PC-9 (cell line): ENCODE measurements around the gene RREB1. TPM values are rescaled to one million over a fixed set of nuclear protein-coding genes. Genes with fewer than 3 reads are reported as not detected.
A peak's percentile ranks its signal among the peaks of the same experiment; 100 is the strongest.

Experiments used
- BruUV-seq: library from RNA; stranded (reverse); fragments of 400-500 nt; replicated peaks from 2 replicates; lab custom pipeline; 2021; lab: Mats Ljungman, UMichigan
- CTCF ChIA-PET: fragments of 300-600 bp; sonication (Branson Sonifier 250); formaldehyde crosslinking; loops from one replicate; lab custom pipeline; 2022; ENCODE audit warnings: antibody characterized with exemption; lab: Charles Lee
- POLR2A ChIA-PET: fragments of 300-600 bp; sonication (Branson Sonifier 250); formaldehyde crosslinking; loops from one replicate; lab custom pipeline; 2022; ENCODE audit warnings: antibody characterized with exemption; ENCODE audit not compliant: unreplicated experiment; lab: Charles Lee
- DNase-seq, 2 experiments: peaks; one replicate each; pipeline versions ENCODE4 v3.0.0 to v3.0.0-alpha.2; 2015 to 2022; ENCODE audit warnings: mixed read lengths in 1 of 2
- H2AFZ ChIP-seq: fragments of 200-600 bp; sonication (generic); 2 replicates; pipeline ENCODE4 v1.8.1; 2017; ENCODE audit warnings: antibody characterized with exemption
- H3F3A ChIP-seq: fragments of 200-600 bp; sonication (generic); 2 replicates; pipeline ENCODE4 v1.8.1; 2017; ENCODE audit warnings: antibody characterized with exemption, mild to moderate bottlenecking, low read depth; ENCODE audit not compliant: insufficient read depth
- H3K27ac ChIP-seq: fragments of 200-600 bp; sonication (generic); 2 replicates; pipeline ENCODE4 v1.6.1; 2016; ENCODE audit warnings: mixed run types
- H3K27me3 ChIP-seq: fragments of 200-600 bp; sonication (generic); 2 replicates; pipeline ENCODE4 v1.6.1; 2016; ENCODE audit warnings: low read depth, mixed run types; ENCODE audit not compliant: insufficient read depth
- H3K36me3 ChIP-seq: fragments of 200-600 bp; sonication (generic); 2 replicates; pipeline ENCODE4 v1.6.1; 2016; ENCODE audit warnings: low read depth, mixed run types
- H3K4me1 ChIP-seq: fragments of 200-600 bp; sonication (generic); replicated peaks from 2 replicates; pipeline ENCODE4 v1.6.1; 2016; ENCODE audit warnings: mixed run types; ENCODE audit not compliant: insufficient read depth
- H3K4me2 ChIP-seq: fragments of 200-600 bp; sonication (generic); 2 replicates; pipeline ENCODE4 v1.6.1; 2017; ENCODE audit warnings: mixed run types
- H3K4me3 ChIP-seq: fragments of 200-600 bp; sonication (generic); 2 replicates; pipeline ENCODE4 v1.6.1; 2016; ENCODE audit warnings: mixed run types
- H3K79me2 ChIP-seq: fragments of 200-600 bp; sonication (generic); 2 replicates; pipeline ENCODE4 v1.6.1; 2017; ENCODE audit warnings: low read depth, mixed run types
- H3K9me2 ChIP-seq: fragments of 200-600 bp; sonication (generic); 2 replicates; pipeline ENCODE4 v1.8.1; 2017; ENCODE audit warnings: mild to moderate bottlenecking; ENCODE audit not compliant: insufficient read depth
- H3K9me3 ChIP-seq: fragments of 200-600 bp; sonication (generic); 2 replicates; pipeline ENCODE4 v1.8.1; 2016; ENCODE audit warnings: low read depth; ENCODE audit not compliant: insufficient read depth
- H4K20me1 ChIP-seq: fragments of 200-600 bp; sonication (generic); 2 replicates; pipeline ENCODE4 v1.8.1; 2017; ENCODE audit not compliant: insufficient read depth
- EZH2 ChIP-seq: fragments of 200-600 bp; sonication (generic); IDR thresholded peaks from 2 replicates; pipeline ENCODE4 v1.8.0; 2017; ENCODE audit warnings: antibody characterized with exemption, low read depth
- intact Hi-C: fragments of 100-400 bp; cut with micrococcal nuclease; formaldehyde crosslinking; loops from one replicate; pipeline ENCODE4 v1.10.0; 2022; ENCODE audit not compliant: unreplicated experiment
- total RNA-seq: library from RNA; stranded (reverse); gene quantifications from 2 replicates; pipeline ENCODE4 v1.2.3, GENCODE V29; 2021
- TF ChIP-seq, protein P1 (sequence below): fragments of 200-600 bp; sonication (generic); conservative IDR thresholded peaks from 2 replicates; pipeline ENCODE4 v1.6.1; 2017; ENCODE audit warnings: mixed run types, antibody characterized with exemption, mild to moderate bottlenecking, moderate library complexity

The RREB1 gene
- total RNA-seq, 1 experiment from 2014 or later, result 38.4 TPM

DNA sequence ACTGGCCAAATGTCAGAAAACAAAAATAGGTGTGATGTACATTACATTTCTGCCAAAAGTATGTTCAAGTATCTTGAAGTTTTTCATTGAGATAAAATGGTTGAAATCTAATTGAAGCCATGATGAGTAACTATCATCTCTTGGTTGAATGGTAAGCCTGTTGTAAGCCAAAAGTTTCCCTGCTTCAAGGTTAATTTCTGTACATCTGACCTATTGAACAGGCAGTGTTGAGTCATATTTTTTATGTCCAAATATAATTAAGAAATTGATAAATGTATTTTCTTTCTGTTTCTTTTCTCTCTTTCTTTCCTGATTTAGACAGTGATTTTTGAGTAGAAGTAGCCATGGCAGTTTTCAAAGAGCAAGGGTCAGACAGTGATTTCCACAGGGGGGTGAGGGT, 4.4 kb downstream of the RREB1 start:
- DNase-seq, result no peak
- peak overlapping the region; percentile 67 for H3K27ac ChIP-seq

DNA sequence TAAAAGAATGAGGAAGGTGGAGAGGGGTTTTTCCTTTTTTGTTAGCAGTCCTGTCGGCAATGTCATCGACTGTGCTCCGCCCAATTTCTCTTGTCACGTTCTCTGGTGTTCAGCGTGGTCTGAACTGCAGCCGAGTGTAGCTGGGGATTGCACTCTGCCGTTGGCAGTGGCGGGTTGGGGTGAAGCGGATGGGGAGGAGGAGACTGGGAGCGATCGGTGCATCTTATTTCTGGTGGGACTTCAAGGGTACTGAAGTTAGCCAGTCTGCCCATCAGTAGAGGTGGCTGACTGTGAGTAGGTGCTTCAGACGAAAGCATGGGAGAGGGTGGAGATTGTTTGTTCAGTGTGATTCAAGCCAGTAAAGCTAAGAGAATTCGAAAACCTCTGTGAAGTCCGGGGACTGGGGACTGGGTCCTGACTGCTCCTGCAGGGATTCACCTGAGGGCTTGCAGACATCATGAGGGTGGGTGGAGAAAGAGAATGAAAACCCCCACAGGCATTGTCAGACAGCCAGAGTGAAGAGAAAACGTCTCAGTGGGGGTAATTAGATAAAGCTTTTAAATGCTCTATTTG, 5.1 kb downstream of the RREB1 start:
- Histone ChIP-seq H3K27ac (peak overlapping the region; percentile 67), H3K36me3 (no peaks in the 10 kb centered on the region), H3K4me2 (peak overlapping the region; percentile 87), H3K79me2 (peaks cover 95% of the 10 kb centered on the region), H2AFZ (peak overlapping the region; percentile 57; the same call in 1 of the 2 replicates), H3F3A (peaks cover 10% of the 10 kb centered on the region; the same call in 1 of the 2 replicates), H4K20me1 (peaks cover 7% of the 10 kb centered on the region; the same call in 1 of the 2 replicates), H3K9me2 (no peaks in the 10 kb centered on the region), H3K27me3 (no peaks in the 10 kb centered on the region), H3K4me3 (peak overlapping the region; percentile 53; the same call in 1 of the 2 replicates), H3K4me1 (peaks cover 41% of the 10 kb centered on the region), H3K9me3 (no peaks in the 10 kb centered on the region)
- CTCF ChIA-PET, result interaction anchor here (0.9 kb wide), 1 partner anchor 25 kb away, joined by 5 read pairs; no protein-coding TSS in a partner anchor
- no peak for TF ChIP-seq EZH2
- TF ChIP-seq, protein P1, sequence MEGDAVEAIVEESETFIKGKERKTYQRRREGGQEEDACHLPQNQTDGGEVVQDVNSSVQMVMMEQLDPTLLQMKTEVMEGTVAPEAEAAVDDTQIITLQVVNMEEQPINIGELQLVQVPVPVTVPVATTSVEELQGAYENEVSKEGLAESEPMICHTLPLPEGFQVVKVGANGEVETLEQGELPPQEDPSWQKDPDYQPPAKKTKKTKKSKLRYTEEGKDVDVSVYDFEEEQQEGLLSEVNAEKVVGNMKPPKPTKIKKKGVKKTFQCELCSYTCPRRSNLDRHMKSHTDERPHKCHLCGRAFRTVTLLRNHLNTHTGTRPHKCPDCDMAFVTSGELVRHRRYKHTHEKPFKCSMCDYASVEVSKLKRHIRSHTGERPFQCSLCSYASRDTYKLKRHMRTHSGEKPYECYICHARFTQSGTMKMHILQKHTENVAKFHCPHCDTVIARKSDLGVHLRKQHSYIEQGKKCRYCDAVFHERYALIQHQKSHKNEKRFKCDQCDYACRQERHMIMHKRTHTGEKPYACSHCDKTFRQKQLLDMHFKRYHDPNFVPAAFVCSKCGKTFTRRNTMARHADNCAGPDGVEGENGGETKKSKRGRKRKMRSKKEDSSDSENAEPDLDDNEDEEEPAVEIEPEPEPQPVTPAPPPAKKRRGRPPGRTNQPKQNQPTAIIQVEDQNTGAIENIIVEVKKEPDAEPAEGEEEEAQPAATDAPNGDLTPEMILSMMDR, result no peak
- intact Hi-C loops, result loop anchor here (2.0 kb wide), 1 partner anchor 122 kb away; no protein-coding TSS in a partner anchor
- peak; percentile 38 to 72 for DNase-seq
- no TSS peak for BruUV-seq
- POLR2A ChIA-PET, result interaction anchor here (0.7 kb wide), 2 partner anchors 61 to 429 kb away, joined by 5 to 6 read pairs; no protein-coding TSS in a partner anchor

More for the DNA sequence above, 4.4 kb downstream of the RREB1 start:
- CTCF ChIA-PET, result no interaction called here
- Histone ChIP-seq H3K79me2 (peaks cover 88% of the 10 kb centered on the region), H3F3A (peaks cover 10% of the 10 kb centered on the region; the same call in 1 of the 2 replicates), H3K9me2 (no peaks in the 10 kb centered on the region), H3K36me3 (no peaks in the 10 kb centered on the region), H4K20me1 (peaks cover 7% of the 10 kb centered on the region; the same call in 1 of the 2 replicates), H3K27me3 (no peaks in the 10 kb centered on the region), H3K4me1 (peaks cover 41% of the 10 kb centered on the region), H3K4me3 (peak overlapping the region; percentile 53; the same call in 1 of the 2 replicates), H3K9me3 (no peaks in the 10 kb centered on the region), H2AFZ (peak overlapping the region; percentile 57; the same call in 1 of the 2 replicates), H3K4me2 (peak overlapping the region; percentile 87)
- no TSS peak for BruUV-seq
- POLR2A ChIA-PET, result no interaction called here
- intact Hi-C loops, result loop anchor here (2.0 kb wide), 1 partner anchor 123 kb away; no protein-coding TSS in a partner anchor
- TF ChIP-seq, protein P1, result no peak
- TF ChIP-seq EZH2, result no peak

DNA sequence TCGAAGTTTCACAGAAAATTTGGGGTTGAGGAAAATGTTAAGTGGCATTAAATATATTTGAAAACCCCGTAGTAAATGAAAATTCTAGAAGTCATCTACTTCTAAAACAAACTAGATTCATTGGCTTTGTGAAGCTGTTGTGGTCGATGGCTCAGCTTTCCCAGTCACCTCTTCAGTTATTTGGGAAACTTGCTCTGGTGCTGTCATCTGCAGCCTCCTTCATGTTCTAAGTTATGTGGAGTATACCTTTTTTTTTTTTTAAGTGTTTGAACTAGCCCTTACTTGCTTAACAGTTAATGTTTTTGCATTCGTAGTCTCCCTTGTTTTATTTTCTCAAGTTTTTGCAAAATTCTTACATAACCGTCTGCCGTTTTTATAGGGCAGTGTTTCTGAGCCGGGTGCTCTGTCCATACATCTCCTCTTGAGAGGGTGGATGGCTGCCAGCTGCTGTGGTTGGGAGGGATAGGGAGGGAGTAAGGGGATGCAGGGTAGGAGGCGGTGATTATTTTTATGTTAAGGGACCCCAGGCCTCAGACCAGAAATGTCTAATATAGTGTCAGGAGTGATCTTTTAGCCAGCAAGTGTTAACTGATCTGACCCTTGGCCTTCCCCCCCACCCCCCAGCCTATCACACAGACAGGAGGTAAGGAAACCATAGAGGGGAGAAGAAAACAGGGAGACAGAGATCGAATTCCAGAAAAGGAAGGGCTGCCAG, 7.1 kb downstream of the RREB1 start:
- intact Hi-C loops, result no loop called here
- Histone ChIP-seq H3K27ac (no peak overlapping the region), H3F3A (peaks cover 10% of the 10 kb centered on the region; the same call in 1 of the 2 replicates), H3K4me3 (no peak overlapping the region), H2AFZ (no peak overlapping the region), H3K79me2 (peaks cover 100% of the 10 kb centered on the region), H3K9me2 (no peaks in the 10 kb centered on the region), H4K20me1 (peaks cover 7% of the 10 kb centered on the region; the same call in 1 of the 2 replicates), H3K4me2 (no peak overlapping the region), H3K27me3 (no peaks in the 10 kb centered on the region), H3K36me3 (no peaks in the 10 kb centered on the region), H3K9me3 (no peaks in the 10 kb centered on the region), H3K4me1 (peaks cover 40% of the 10 kb centered on the region)
- no peak for DNase-seq
- CTCF ChIA-PET, result interaction anchor here (0.5 kb wide), 1 partner anchor 1434 kb away, joined by 3 read pairs; no protein-coding TSS in a partner anchor
- POLR2A ChIA-PET, result no interaction called here
- TF ChIP-seq, protein P1, result no peak
- no peak for TF ChIP-seq EZH2
- no TSS peak for BruUV-seq
